ENCODE results near the gene LILRA2. TPM values are rescaled to one million over a fixed set of nuclear protein-coding genes. Genes with fewer than 3 reads are reported as not detected.

The LILRA2 gene
- total RNA-seq, 1 experiment from 2014 or later, result not detected

GRCh38 chr19:54612428-54612827, 38.8 kb downstream of the LILRA2 start:
- Histone ChIP-seq H4K91ac (ENCODE audit: insufficient read length, low read depth, low read length) (no peak overlapping the region), H3K4me1 (ENCODE audit: insufficient read depth, low read length) (no peaks in the 10 kb centered on the region), H2AK5ac (ENCODE audit: insufficient read length, low read length) (no peak overlapping the region), H2BK5ac (ENCODE audit: insufficient read length, low read length) (no peak overlapping the region), H3K9me3 (ENCODE audit: control insufficient read depth, low read depth, low read length) (peaks cover 79% of the 10 kb centered on the region), H2BK120ac (ENCODE audit: low read depth, low read length, poor library complexity, severe bottlenecking) (no peak overlapping the region), H4K8ac (replicated peaks; ENCODE audit: insufficient read length, low read depth, low read length) (no peak overlapping the region), H3T11ph (ENCODE audit: low read length) (no peak overlapping the region), H4K20me1 (ENCODE audit: control insufficient read depth, insufficient read depth, insufficient read length) (no peaks in the 10 kb centered on the region), H2BK12ac (ENCODE audit: insufficient read length, low read depth, low read length) (no peak overlapping the region), H3K23me2 (ENCODE audit: insufficient read length, low read depth, low read length, poor library complexity, severe bottlenecking) (no peaks in the 10 kb centered on the region), H3K4ac (ENCODE audit: low read depth, low read length) (no peak overlapping the region), H2AFZ (ENCODE audit: low read length) (no peak overlapping the region), H3K79me2 (ENCODE audit: insufficient read depth, low read length) (no peaks in the 10 kb centered on the region), H3K56ac (ENCODE audit: insufficient read length, low read depth, low read length) (no peak overlapping the region), H3K9ac (ENCODE audit: extremely low read depth, insufficient read length, low read length) (no peak overlapping the region), H3K27me3 (ENCODE audit: insufficient read depth, low read length) (no peaks in the 10 kb centered on the region), H3K27ac (ENCODE audit: insufficient read length, low read depth, low read length) (no peak overlapping the region), H3K4me2 (ENCODE audit: insufficient read depth, insufficient read length, low read length) (no peak overlapping the region), H4K5ac (ENCODE audit: insufficient read length, low read depth, low read length) (no peak overlapping the region), H3K23ac (ENCODE audit: insufficient read length, low read depth, low read length) (no peak overlapping the region), H2BK20ac (ENCODE audit: low read depth, low read length, poor library complexity, severe bottlenecking) (no peak overlapping the region), H3K18ac (ENCODE audit: insufficient read length, low read depth, low read length) (no peak overlapping the region), H3K14ac (ENCODE audit: insufficient read depth, low read length) (no peak overlapping the region), H2BK15ac (ENCODE audit: low read depth, low read length) (no peak overlapping the region), H3K79me1 (ENCODE audit: insufficient read depth, low read depth, low read length, poor library complexity, severe bottlenecking) (no peaks in the 10 kb centered on the region)
- no CpG with 5 or more reads among the region's 1 CpG for WGBS (ENCODE audit: extremely low coverage, insufficient read length, low lambda C conversion rate)
- Mint-ChIP-seq H3K27ac (no peak overlapping the region), H3K36me3 (ENCODE audit: insufficient read depth in 1 of 3, low read depth in 3 of 3) (peaks cover 5 to 35% (median 8%) of the 10 kb centered on the region in 3 experiments; a peak in 5 of 7 replicates), H3K27me3 (ENCODE audit: low read depth) (peaks cover 3% of the 10 kb centered on the region; the same call in 1 of the 2 replicates), H3K9me3 (peaks cover 94 to 95% of the 10 kb centered on the region in 2 experiments), H3K4me3 (no peak overlapping the region), H3K4me1 (no peaks in the 10 kb centered on the region)
- no peak for DNase-seq
- no peak for TF ChIP-seq CTCF (conservative IDR thresholded peaks at IDR 0.05)
